HL-60 (cell line): ENCODE data around the gene NKPD1.

Experiments
- DNase-seq, 2 experiments: peaks; one replicate each; pipeline ENCODE4 v3.0.0-alpha.2; 2010 to 2020; ENCODE audit warnings: low read depth in 1 of 2, low spot score in 1 of 2
- H3K27ac ChIP-seq: fragments of 250-450 bp; sonication (Bioruptor Pico); replicated peaks from 2 replicates; pipeline ENCODE4 v1.5.1; 2020; ENCODE audit warnings: mild to moderate bottlenecking, moderate library complexity
- H3K27me3 ChIP-seq: fragments of 250-450 bp; sonication (Bioruptor Pico); 2 replicates; pipeline ENCODE4 v1.5.1; 2021; ENCODE audit warnings: mild to moderate bottlenecking, moderate library complexity; ENCODE audit not compliant: insufficient read depth, poor library complexity, severe bottlenecking
- H3K4me3 ChIP-seq: replicated peaks from 2 replicates; pipeline ENCODE4 v1.5.1; 2011; ENCODE audit warnings: mild to moderate bottlenecking, control low read depth, low read length; ENCODE audit not compliant: insufficient read depth
- CTCF ChIP-seq: IDR thresholded peaks from one replicate; pipeline ENCODE4 v1.5.1; 2011; ENCODE audit warnings: low read length, control low read depth, inconsistent platforms; ENCODE audit not compliant: insufficient read depth
- GABPA ChIP-seq: IDR thresholded peaks from 2 replicates; pipeline ENCODE4 v1.6.1; 2012; ENCODE audit warnings: low read depth
- POLR2AphosphoS5 ChIP-seq: IDR thresholded peaks from 2 replicates; pipeline ENCODE4 v1.6.1; 2012; ENCODE audit warnings: low read depth
- REST ChIP-seq: IDR thresholded peaks from 2 replicates; pipeline ENCODE4 v1.6.1; 2012; ENCODE audit warnings: low read depth; ENCODE audit not compliant: insufficient replicate concordance
- SPI1 ChIP-seq: IDR thresholded peaks from 2 replicates; pipeline ENCODE4 v1.6.1; 2012; ENCODE audit warnings: low read depth, mild to moderate bottlenecking, borderline replicate concordance

Gene NKPD1

GRCh38 chr19:45130236-45130635 lies 30.5 kb downstream of the NKPD1 start:
- Histone ChIP-seq H3K27me3 (no peaks in the 10 kb centered on the region), H3K27ac (no peak overlapping the region), H3K4me3 (no peak overlapping the region)
- no peak for TF ChIP-seq CTCF
- no peak for TF ChIP-seq SPI1
- no peak for TF ChIP-seq POLR2AphosphoS5
- TF ChIP-seq GABPA, result no peak
- TF ChIP-seq REST, result no peak
- no peak for DNase-seq

- TF ChIP-seq CTCF (no peak), GABPA (no peak), POLR2AphosphoS5 (no peak), REST (no peak), SPI1 (no peak)
- Histone ChIP-seq H3K4me3 (no peak overlapping the region), H3K27me3 (no peaks in the 10 kb centered on the region), H3K27ac (no peak overlapping the region)
- no peak for DNase-seq
These were observed 32.0 kb downstream of the NKPD1 start for GRCh38 chr19:45128806-45129205.

- Histone ChIP-seq H3K4me3 (no peak overlapping the region), H3K27ac (no peak overlapping the region), H3K27me3 (no peaks in the 10 kb centered on the region)
- no peak for TF ChIP-seq SPI1
- TF ChIP-seq POLR2AphosphoS5, result no peak
- TF ChIP-seq GABPA, result no peak
- no peak for TF ChIP-seq CTCF
- TF ChIP-seq REST, result no peak
- no peak for DNase-seq
These were observed 32.6 kb downstream of the NKPD1 start for GRCh38 chr19:45128146-45128545.
